Glomerular endothelial cell (primary cell): ENCODE results near the gene TRIM28. TPM values are rescaled to one million over a fixed set of nuclear protein-coding genes. Genes with fewer than 3 reads are reported as not detected.

Experiments used
- DNase-seq: peaks from one replicate; pipeline ENCODE4 v3.0.0-alpha.2; 2011; ENCODE audit warnings: low read depth, low spot score; ENCODE audit errors: extremely low read depth
- total RNA-seq: library from RNA; depleted of rRNA; stranded (reverse); fragments of >200 nt; gene quantifications from 2 replicates; pipeline ENCODE4 v1.2.3, GENCODE V29; 2015

TRIM28 gene
- total RNA-seq, 1 donor from 2014 or later, result 298 TPM

- DNase-seq, result no peak
Observed at GRCh38 chr19:58547323-58548312, 3.8 kb downstream of the TRIM28 start.

GRCh38 chr19:58548859-58549663 is 5.2 kb downstream of the TRIM28 start:
- DNase-seq, result no peak

GRCh38 chr19:58549664-58550361 is 5.9 kb downstream of the TRIM28 start:
- DNase-seq, result no peak

- no peak for DNase-seq
Observed at GRCh38 chr19:58550362-58551122, 6.7 kb downstream of the TRIM28 start.

- DNase-seq, result no peak
Observed at GRCh38 chr19:58551123-58551497, 7.2 kb downstream of the TRIM28 start.

GRCh38 chr19:58551577-58552471 is 8.0 kb downstream of the TRIM28 start:
- DNase-seq, result no peak

GRCh38 chr19:58552655-58553054 is 8.8 kb downstream of the TRIM28 start:
- DNase-seq, result no peak

- DNase-seq, result no peak
Observed at GRCh38 chr19:58553799-58554493, 10.1 kb downstream of the TRIM28 start.

- DNase-seq, result no peak
Observed at GRCh38 chr19:58554494-58555368, 10.9 kb downstream of the TRIM28 start, which contains the start of gene CHMP2A. TSS of gene CHMP2A (minus strand) at chr19:58555105. CDS start at chr19:58554212, 893 bp downstream.

GRCh38 chr19:58555369-58555885 is 11.6 kb downstream of the TRIM28 start:
- no peak for DNase-seq

GRCh38 chr19:58555920-58556621 is 12.2 kb downstream of the TRIM28 start:
- no peak for DNase-seq

- no peak for DNase-seq
Observed at GRCh38 chr19:58556622-58557220, 12.9 kb downstream of the TRIM28 start.

- DNase-seq, result no peak
Observed at GRCh38 chr19:58557221-58558065, 13.6 kb downstream of the TRIM28 start.

GRCh38 chr19:58558066-58558622 is 14.3 kb downstream of the TRIM28 start, which contains the start of gene UBE2M:
TSS of gene UBE2M (minus strand) at chr19:58558611. CDS start at chr19:58558381, 230 bp downstream.
- no peak for DNase-seq
